H9 (cell line): ENCODE data around the gene TMEM255A. TPM values are rescaled to one million over a fixed set of nuclear protein-coding genes. Genes with fewer than 3 reads are reported as not detected.

Experiments
- DNase-seq: peaks from one replicate; pipeline ENCODE4 v3.0.0-alpha.2; 2017
- H2AFZ ChIP-seq: one replicate; pipeline ENCODE4 v1.6.1; 2013; ENCODE audit warnings: mild to moderate bottlenecking, low read length, control low read depth, moderate library complexity
- H2AK5ac ChIP-seq: 2 replicates; pipeline ENCODE4 v1.6.1; 2013; ENCODE audit warnings: low read length, control low read depth, mixed read lengths; ENCODE audit not compliant: insufficient read length
- H2BK120ac ChIP-seq: one replicate; pipeline ENCODE4 v1.6.1; 2013; ENCODE audit warnings: low read depth, mild to moderate bottlenecking, low read length, control low read depth, inconsistent platforms; ENCODE audit not compliant: poor library complexity, severe bottlenecking
- H2BK12ac ChIP-seq: 2 replicates; pipeline ENCODE4 v1.6.1; 2013; ENCODE audit warnings: low read length, control low read depth, mixed read lengths, low read depth; ENCODE audit not compliant: insufficient read length
- H2BK15ac ChIP-seq: 2 replicates; pipeline ENCODE4 v1.6.1; 2013; ENCODE audit warnings: low read depth, low read length, control low read depth
- H2BK20ac ChIP-seq: one replicate; pipeline ENCODE4 v1.6.1; 2013; ENCODE audit warnings: low read depth, mild to moderate bottlenecking, low read length, control low read depth, inconsistent platforms; ENCODE audit not compliant: poor library complexity, severe bottlenecking
- H2BK5ac ChIP-seq: 2 replicates; pipeline ENCODE4 v1.6.1; 2013; ENCODE audit warnings: low read length, control low read depth, mixed read lengths; ENCODE audit not compliant: insufficient read length
- H3K14ac ChIP-seq: 2 replicates; pipeline ENCODE4 v1.6.1; 2013; ENCODE audit warnings: low read length, control low read depth; ENCODE audit not compliant: insufficient read depth
- H3K18ac ChIP-seq: 2 replicates; pipeline ENCODE4 v1.6.1; 2013; ENCODE audit warnings: low read depth, mild to moderate bottlenecking, mixed read lengths, low read length, control low read depth; ENCODE audit not compliant: insufficient read length
- H3K23ac ChIP-seq: 2 replicates; pipeline ENCODE4 v1.6.1; 2013; ENCODE audit warnings: low read length, control low read depth, mixed read lengths, low read depth; ENCODE audit not compliant: insufficient read length
- H3K23me2 ChIP-seq: 2 replicates; pipeline ENCODE4 v1.6.1; 2013; ENCODE audit warnings: low read depth, mild to moderate bottlenecking, mixed read lengths, low read length, control low read depth; ENCODE audit not compliant: insufficient read length, poor library complexity, severe bottlenecking
- H3K27ac ChIP-seq: 2 replicates; pipeline ENCODE4 v1.5.1; 2013; ENCODE audit warnings: low read length, control low read depth, mixed read lengths, low read depth; ENCODE audit not compliant: insufficient read length
- H3K27me3 ChIP-seq: 2 replicates; pipeline ENCODE4 v1.6.1; 2013; ENCODE audit warnings: low read length, control low read depth, inconsistent platforms; ENCODE audit not compliant: insufficient read depth
- H3K4ac ChIP-seq: 2 replicates; pipeline ENCODE4 v1.6.1; 2013; ENCODE audit warnings: low read depth, mild to moderate bottlenecking, control low read depth, inconsistent platforms, low read length, moderate library complexity
- H3K4me1 ChIP-seq: 2 replicates; pipeline ENCODE4 v1.6.1; 2013; ENCODE audit warnings: low read length, control low read depth, inconsistent platforms; ENCODE audit not compliant: insufficient read depth
- H3K4me2 ChIP-seq: 2 replicates; pipeline ENCODE4 v1.6.1; 2013; ENCODE audit warnings: low read length, control low read depth, mixed read lengths; ENCODE audit not compliant: insufficient read length, insufficient read depth
- H3K56ac ChIP-seq: 2 replicates; pipeline ENCODE4 v1.6.1; 2013; ENCODE audit warnings: low read depth, mild to moderate bottlenecking, mixed read lengths, low read length, control low read depth; ENCODE audit not compliant: insufficient read length
- H3K79me1 ChIP-seq: 2 replicates; pipeline ENCODE4 v1.6.1; 2013; ENCODE audit warnings: low read depth, mild to moderate bottlenecking, moderate library complexity, low read length, control low read depth, inconsistent platforms; ENCODE audit not compliant: insufficient read depth, poor library complexity, severe bottlenecking
- H3K79me2 ChIP-seq: 2 replicates; pipeline ENCODE4 v1.6.1; 2013; ENCODE audit warnings: low read length, control low read depth, inconsistent platforms; ENCODE audit not compliant: insufficient read depth
- H3K9ac ChIP-seq: 2 replicates; pipeline ENCODE4 v1.6.1; 2013; ENCODE audit warnings: low read length, control low read depth, mixed read lengths; ENCODE audit not compliant: insufficient read length; ENCODE audit errors: extremely low read depth
- H3K9me3 ChIP-seq: one replicate; pipeline ENCODE4 v1.6.1; 2013; ENCODE audit warnings: low read depth, low read length, inconsistent platforms; ENCODE audit not compliant: control insufficient read depth
- H3T11ph ChIP-seq: one replicate; pipeline ENCODE4 v1.6.1; 2013; ENCODE audit warnings: mild to moderate bottlenecking, low read length, control low read depth, inconsistent platforms
- H4K20me1 ChIP-seq: one replicate; pipeline ENCODE4 v1.6.1; 2013; ENCODE audit not compliant: control insufficient read depth, insufficient read length, insufficient read depth
- H4K5ac ChIP-seq: 2 replicates; pipeline ENCODE4 v1.6.1; 2013; ENCODE audit warnings: low read depth, mild to moderate bottlenecking, mixed read lengths, low read length, control low read depth; ENCODE audit not compliant: insufficient read length
- H4K8ac ChIP-seq: replicated peaks from 2 replicates; pipeline ENCODE4 v1.6.1; 2013; ENCODE audit warnings: low read length, control low read depth, mixed read lengths, low read depth; ENCODE audit not compliant: insufficient read length
- H4K91ac ChIP-seq: 2 replicates; pipeline ENCODE4 v1.6.1; 2013; ENCODE audit warnings: low read depth, mild to moderate bottlenecking, moderate library complexity, mixed read lengths, low read length, control low read depth; ENCODE audit not compliant: insufficient read length
- H3K27ac Mint-ChIP-seq, 3 experiments: 2 replicates in 2 of 3; 3 replicates in 1 of 3; pipeline ENCODE4 v1.8.0; 2020 to 2021; ENCODE audit warnings: mixed read lengths in 3 of 3, mild to moderate bottlenecking in 1 of 3, moderate library complexity in 1 of 3
- H3K27me3 Mint-ChIP-seq: 2 replicates; pipeline ENCODE4 v1.8.0; 2021; ENCODE audit warnings: low read depth, mild to moderate bottlenecking, moderate library complexity, mixed read lengths
- H3K36me3 Mint-ChIP-seq, 3 experiments: 2 replicates in 2 of 3; 3 replicates in 1 of 3; pipeline ENCODE4 v1.8.0; 2020 to 2021; ENCODE audit warnings: low read depth in 3 of 3, mixed read lengths in 3 of 3; ENCODE audit not compliant: insufficient read depth in 1 of 3
- H3K4me1 Mint-ChIP-seq, 2 experiments: 2 replicates each; pipeline ENCODE4 v1.8.0; 2020; ENCODE audit warnings: mixed read lengths in 2 of 2
- H3K4me3 Mint-ChIP-seq, 2 experiments: 2 replicates in 1 of 2; 3 replicates in 1 of 2; pipeline ENCODE4 v1.8.0; 2020 to 2021; ENCODE audit warnings: mild to moderate bottlenecking in 2 of 2, mixed read lengths in 2 of 2, moderate library complexity in 1 of 2
- H3K9me3 Mint-ChIP-seq, 2 experiments: 2 replicates in 1 of 2; 3 replicates in 1 of 2; pipeline ENCODE4 v1.8.0; 2020; ENCODE audit warnings: mild to moderate bottlenecking in 2 of 2, mixed read lengths in 2 of 2, moderate library complexity in 1 of 2
- WGBS: extraction: QIAGEN DNeasy Blood & Tissue Kit; methylation state at CpG from one replicate; pipeline ENCODE4 v1.1.7; 2013; ENCODE audit warnings: missing lambda C conversion rate, low lambda C conversion rate, mixed read lengths; ENCODE audit not compliant: insufficient read length; ENCODE audit errors: extremely low coverage; 5-methylcytosine and 5-hydroxymethylcytosine counted together
- total RNA-seq: library from RNA; stranded (reverse); gene quantifications from 2 replicates; pipeline ENCODE4 v1.2.1, GENCODE V29; 2021
- TF ChIP-seq, protein P1 (sequence below): fragments of 200-600 bp; sonication (generic); conservative IDR thresholded peaks from 3 replicates; pipeline ENCODE4 v1.8.0; 2021; ENCODE audit warnings: antibody characterized with exemption, mild to moderate bottlenecking

The TMEM255A gene
- total RNA-seq, 1 experiment from 2014 or later, result 0.77 TPM

- no peak overlapping the region for H3K14ac ChIP-seq
- no peaks in the 10 kb centered on the region for H3K23me2 ChIP-seq
- no peak overlapping the region for H3T11ph ChIP-seq
- H2AFZ ChIP-seq, result no peak overlapping the region
- H2BK15ac ChIP-seq, result no peak overlapping the region
- no peak overlapping the region for H4K8ac ChIP-seq
- no peak overlapping the region for H2BK20ac ChIP-seq
- no peak overlapping the region for H3K4me3 Mint-ChIP-seq
- peaks cover 20% of the 10 kb centered on the region for H3K9me3 ChIP-seq
- H4K91ac ChIP-seq, result no peak overlapping the region
- H3K27me3 Mint-ChIP-seq, result peaks cover 6% of the 10 kb centered on the region
- no peak overlapping the region for H3K56ac ChIP-seq
- H3K9me3 Mint-ChIP-seq, result peaks cover 52 to 63% of the 10 kb centered on the region in 2 experiments
- H2AK5ac ChIP-seq, result no peak overlapping the region
- no peak overlapping the region for H3K9ac ChIP-seq
- no peak overlapping the region for H2BK5ac ChIP-seq
- H3K79me1 ChIP-seq, result no peaks in the 10 kb centered on the region
- H3K27ac Mint-ChIP-seq, result no peak overlapping the region
- TF ChIP-seq, protein P1, sequence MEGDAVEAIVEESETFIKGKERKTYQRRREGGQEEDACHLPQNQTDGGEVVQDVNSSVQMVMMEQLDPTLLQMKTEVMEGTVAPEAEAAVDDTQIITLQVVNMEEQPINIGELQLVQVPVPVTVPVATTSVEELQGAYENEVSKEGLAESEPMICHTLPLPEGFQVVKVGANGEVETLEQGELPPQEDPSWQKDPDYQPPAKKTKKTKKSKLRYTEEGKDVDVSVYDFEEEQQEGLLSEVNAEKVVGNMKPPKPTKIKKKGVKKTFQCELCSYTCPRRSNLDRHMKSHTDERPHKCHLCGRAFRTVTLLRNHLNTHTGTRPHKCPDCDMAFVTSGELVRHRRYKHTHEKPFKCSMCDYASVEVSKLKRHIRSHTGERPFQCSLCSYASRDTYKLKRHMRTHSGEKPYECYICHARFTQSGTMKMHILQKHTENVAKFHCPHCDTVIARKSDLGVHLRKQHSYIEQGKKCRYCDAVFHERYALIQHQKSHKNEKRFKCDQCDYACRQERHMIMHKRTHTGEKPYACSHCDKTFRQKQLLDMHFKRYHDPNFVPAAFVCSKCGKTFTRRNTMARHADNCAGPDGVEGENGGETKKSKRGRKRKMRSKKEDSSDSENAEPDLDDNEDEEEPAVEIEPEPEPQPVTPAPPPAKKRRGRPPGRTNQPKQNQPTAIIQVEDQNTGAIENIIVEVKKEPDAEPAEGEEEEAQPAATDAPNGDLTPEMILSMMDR, result peak; percentile 50; the same call in 2 of the 3 replicates
- no peaks in the 10 kb centered on the region for H4K20me1 ChIP-seq
- H3K4me1 ChIP-seq, result no peaks in the 10 kb centered on the region; the same call in 1 of the 2 replicates
- no peaks in the 10 kb centered on the region; a peak in 1 of 7 replicates for H3K36me3 Mint-ChIP-seq
- H3K27ac ChIP-seq, result no peak overlapping the region
- H3K79me2 ChIP-seq, result no peaks in the 10 kb centered on the region
- H3K4me2 ChIP-seq, result no peak overlapping the region
- H3K23ac ChIP-seq, result no peak overlapping the region
- no peak overlapping the region for H4K5ac ChIP-seq
- no peaks in the 10 kb centered on the region; the same call in 1 of the 2 replicates for H3K27me3 ChIP-seq
- no peak overlapping the region for H2BK12ac ChIP-seq
- peak; percentile 34 for DNase-seq
- H3K4ac ChIP-seq, result no peak overlapping the region
- H3K18ac ChIP-seq, result no peak overlapping the region
- no CpG with 5 or more reads among the region's 2 CpGs for WGBS
- no peak overlapping the region for H2BK120ac ChIP-seq
- H3K4me1 Mint-ChIP-seq, result peaks cover 12 to 16% of the 10 kb centered on the region in 2 experiments
Observed at GRCh38 chrX:120299928-120300327, 11.3 kb downstream of the TMEM255A start.
